Bronchial epithelial cell (primary cell): ENCODE measurements around the gene MAGEF1. TPM values are rescaled to one million over a fixed set of nuclear protein-coding genes. Genes with fewer than 3 reads are reported as not detected.
A peak's percentile ranks its signal among the peaks of the same experiment; 100 is the strongest.

Experiments
- DNase-seq: peaks from one replicate; pipeline ENCODE4 v3.0.0-alpha.2; 2010; ENCODE audit warnings: low read depth
- FAIRE-seq: peaks from 2 replicates; lab custom pipeline; 2011; peaks lifted over from hg19 to GRCh38; lab: Jason Lieb, UNC
- H3K27me3 ChIP-seq: 2 replicates; pipeline ENCODE4 v1.5.1; 2011; ENCODE audit warnings: low read length; ENCODE audit not compliant: control insufficient read depth, insufficient read depth
- H3K36me3 ChIP-seq: 2 replicates; pipeline ENCODE4 v1.5.1; 2011; ENCODE audit warnings: low read length; ENCODE audit not compliant: control insufficient read depth, insufficient read depth
- H3K4me3 ChIP-seq: 2 replicates; pipeline ENCODE4 v1.5.1; 2011; ENCODE audit warnings: mild to moderate bottlenecking, low read depth, low read length, control low read depth
- CTCF ChIP-seq: IDR thresholded peaks from 2 replicates; pipeline ENCODE4 v1.5.1; 2011; ENCODE audit warnings: mild to moderate bottlenecking, moderate library complexity, low read length, control low read depth, inconsistent platforms; ENCODE audit not compliant: insufficient read depth, severe bottlenecking
- total RNA-seq: library from RNA; depleted of rRNA; stranded (reverse); fragments of >200 nt; gene quantifications from 2 replicates; pipeline ENCODE4 v1.2.1, GENCODE V29; 2014

MAGEF1 gene
- total RNA-seq, 1 donor from 2014 or later = 14.2 TPM

GRCh38 chr3:184719709-184720108 is 7.8 kb upstream of the MAGEF1 start:
- no peak for TF ChIP-seq CTCF
- Histone ChIP-seq H3K36me3 (no peaks in the 10 kb centered on the region), H3K27me3 (no peaks in the 10 kb centered on the region), H3K4me3 (no peak overlapping the region)
- no peak for DNase-seq
- no peak for FAIRE-seq

- no peak for FAIRE-seq
These were observed 6.6 kb upstream of the MAGEF1 start for GRCh38 chr3:184718431-184718830.

GRCh38 chr3:184717399-184717983 is 5.6 kb upstream of the MAGEF1 start:
- Histone ChIP-seq H3K27me3 (no peaks in the 10 kb centered on the region), H3K36me3 (no peaks in the 10 kb centered on the region), H3K4me3 (no peak overlapping the region)
- TF ChIP-seq CTCF = no peak
- DNase-seq (no peak), FAIRE-seq (peak; percentile 70)

More at GRCh38 chr3:184718431-184718830, 6.6 kb upstream of the MAGEF1 start:
- H3K4me3 ChIP-seq = no peak overlapping the region
- H3K36me3 ChIP-seq = no peaks in the 10 kb centered on the region
- H3K27me3 ChIP-seq = no peaks in the 10 kb centered on the region
- no peak for DNase-seq
- no peak for TF ChIP-seq CTCF

GRCh38 chr3:184716622-184717398 is 4.9 kb upstream of the MAGEF1 start:
- no peaks in the 10 kb centered on the region for H3K36me3 ChIP-seq
- DNase-seq = peak; percentile 73
- H3K4me3 ChIP-seq = no peak overlapping the region
- FAIRE-seq = no peak
- TF ChIP-seq CTCF = no peak
- no peaks in the 10 kb centered on the region for H3K27me3 ChIP-seq

GRCh38 chr3:184715943-184716621 is 4.2 kb upstream of the MAGEF1 start:
- DNase-seq = no peak
- Histone ChIP-seq H3K36me3 (no peaks in the 10 kb centered on the region), H3K27me3 (no peaks in the 10 kb centered on the region), H3K4me3 (no peak overlapping the region)
- TF ChIP-seq CTCF = no peak
- no peak for FAIRE-seq
